B cell (primary cell): ENCODE measurements around the gene GALNT17. TPM values are rescaled to one million over a fixed set of nuclear protein-coding genes. Genes with fewer than 3 reads are reported as not detected.

Experiments
- ATAC-seq: fragments of 200-7000 bp; cut with Tn5 transposase; one replicate; pipeline ENCODE4 v1.10.0; 2021; ENCODE audit warnings: low read depth, mild to moderate bottlenecking, moderate number of reproducible peaks, moderate library complexity
- CTCF ChIA-PET: fragments of 350-600 bp; sonication (Branson Sonifier 250); formaldehyde crosslinking; loops from one replicate; lab custom pipeline; 2021; ENCODE audit warnings: antibody characterized with exemption, inconsistent platforms; lab: Charles Lee
- POLR2A ChIA-PET: fragments of 350-600 bp; sonication (Branson Sonifier 250); formaldehyde crosslinking; loops from one replicate; lab custom pipeline; 2021; ENCODE audit warnings: antibody characterized with exemption; lab: Charles Lee
- DNase-seq: peaks from one replicate; pipeline ENCODE4 v3.0.0; 2013
- H2AFZ ChIP-seq: 2 replicates; pipeline ENCODE4 v1.6.1; 2012; ENCODE audit warnings: mild to moderate bottlenecking, low read depth, low read length; ENCODE audit not compliant: insufficient read depth, poor library complexity, severe bottlenecking
- H3K27ac ChIP-seq, 2 donors: 1 replicate in 1 of 2; 2 replicates in 1 of 2; pipeline ENCODE4 v1.5.1; 2012 to 2013; ENCODE audit warnings: low read length in 2 of 2, mild to moderate bottlenecking in 2 of 2, moderate library complexity in 1 of 2
- H3K27me3 ChIP-seq, 4 experiments: fragments of 200-600 bp in 1 of 4; sonication (generic) in 1 of 4; replicated peaks in 1 of 4; 1 replicate in 2 of 4; 2 replicates in 2 of 4; pipeline versions ENCODE4 v1.6.1 to v1.7.0; 2013 to 2016; ENCODE audit warnings: low read length in 3 of 4, mild to moderate bottlenecking in 2 of 4, mixed read lengths in 1 of 4, moderate library complexity in 1 of 4; ENCODE audit not compliant: insufficient read depth in 4 of 4, control insufficient read depth in 3 of 4; ENCODE audit errors: control extremely low read depth in 1 of 4
- H3K36me3 ChIP-seq, 2 experiments: replicated peaks in 1 of 2; 1 replicate in 1 of 2; 2 replicates in 1 of 2; pipeline versions ENCODE4 v1.6.1 to v1.7.1; 2013; ENCODE audit warnings: low read length in 1 of 2; ENCODE audit not compliant: insufficient read depth in 2 of 2, control insufficient read depth in 1 of 2; ENCODE audit errors: control extremely low read depth in 1 of 2, extremely low read depth in 1 of 2
- H3K4me1 ChIP-seq, 2 donors: fragments of 200-600 bp in 1 of 2; sonication (generic) in 1 of 2; 1 replicate in 1 of 2; 2 replicates in 1 of 2; pipeline versions ENCODE4 v1.5.1 to v1.6.1; 2013 to 2017; ENCODE audit warnings: low read length in 2 of 2; ENCODE audit not compliant: control insufficient read depth in 2 of 2, insufficient read depth in 2 of 2
- H3K4me2 ChIP-seq: replicated peaks from 2 replicates; pipeline ENCODE3; 2012; ENCODE audit warnings: mild to moderate bottlenecking, low read depth, low read length; ENCODE audit not compliant: poor library complexity, severe bottlenecking
- H3K4me3 ChIP-seq, 5 experiments: fragments of 200-600 bp in 1 of 5; sonication (generic) in 1 of 5; 1 replicate in 3 of 5; 2 replicates in 2 of 5; pipeline versions ENCODE4 v1.5.1 to v1.7.0; 2011 to 2016; ENCODE audit warnings: low read length in 4 of 5, mild to moderate bottlenecking in 4 of 5, low read depth in 2 of 5, control low read depth in 1 of 5, moderate library complexity in 1 of 5; ENCODE audit not compliant: insufficient read depth in 1 of 5; ENCODE audit errors: control extremely low read depth in 1 of 5, extremely low read depth in 1 of 5
- H3K79me2 ChIP-seq: fragments of 200-600 bp; sonication (generic); one replicate; pipeline ENCODE4 v1.6.0; 2016; ENCODE audit warnings: low read length; ENCODE audit not compliant: control insufficient read depth, insufficient read depth
- H3K9ac ChIP-seq: fragments of 200-600 bp; sonication (generic); 2 replicates; pipeline ENCODE4 v1.6.1; 2017; ENCODE audit warnings: mild to moderate bottlenecking, low read length, moderate library complexity
- H3K9me3 ChIP-seq, 3 donors: one replicate each; pipeline versions ENCODE4 v1.6.1 to v1.7.1; 2013; ENCODE audit warnings: low read length in 2 of 3; ENCODE audit not compliant: control insufficient read depth in 2 of 3, insufficient read depth in 1 of 3; ENCODE audit errors: control extremely low read depth in 1 of 3
- H4K20me1 ChIP-seq: 2 replicates; pipeline ENCODE4 v1.6.0; 2012; ENCODE audit warnings: mild to moderate bottlenecking, low read length; ENCODE audit not compliant: insufficient read depth, control insufficient read depth, poor library complexity, severe bottlenecking
- H3K27ac Mint-ChIP-seq: one replicate; pipeline ENCODE4 v1.8.0; 2021; ENCODE audit warnings: mixed read lengths
- H3K27me3 Mint-ChIP-seq: one replicate; pipeline ENCODE4 v1.8.0; 2021; ENCODE audit warnings: mixed read lengths
- H3K4me1 Mint-ChIP-seq: one replicate; pipeline ENCODE4 v1.8.0; 2021; ENCODE audit warnings: mixed read lengths
- H3K4me3 Mint-ChIP-seq: one replicate; pipeline ENCODE4 v1.8.0; 2021; ENCODE audit warnings: mixed read lengths
- H3K9me3 Mint-ChIP-seq: one replicate; pipeline ENCODE4 v1.8.0; 2022; ENCODE audit warnings: mixed read lengths; ENCODE audit not compliant: insufficient read depth
- CTCF ChIP-seq: fragments of 200-600 bp; IDR thresholded peaks from one replicate; pipeline ENCODE4 v1.8.0; 2022; ENCODE audit warnings: antibody characterized with exemption, mild to moderate bottlenecking
- EZH2 ChIP-seq: IDR thresholded peaks from 2 replicates; pipeline ENCODE4 v1.6.1; 2012; ENCODE audit warnings: borderline replicate concordance, low read depth, mild to moderate bottlenecking, moderate library complexity, low read length; ENCODE audit not compliant: insufficient read depth, poor library complexity, severe bottlenecking
- WGBS: methylation state at CpG from one replicate; pipeline ENCODE4 v1.1.5; 2013; ENCODE audit warnings: missing lambda C conversion rate; ENCODE audit not compliant: insufficient coverage; 5-methylcytosine and 5-hydroxymethylcytosine counted together
- intact Hi-C: fragments of 100-400 bp; cut with micrococcal nuclease; formaldehyde crosslinking; loops from one replicate; pipeline ENCODE4 v1.10.0; 2022
- polyA plus RNA-seq: library from polyadenylated mRNA; depleted of rRNA; stranded (reverse); fragments of >200 nt; gene quantifications from 2 replicates; pipeline ENCODE4 v1.2.3, GENCODE V29; 2012
- total RNA-seq, 2 donors: library from RNA; stranded (reverse); fragments of 120-200 nt in 1 of 2; gene quantifications; 1 replicate in 1 of 2; 2 replicates in 1 of 2; pipeline versions ENCODE4 v1.2.3 to v1.2.4, GENCODE V29; 2013 to 2022

GALNT17 gene
- total and polyA plus RNA-seq, 2 donors (not counting 1 experiment from before 2014, with no cell fraction given): not detected

- no peaks in the 10 kb centered on the region for H3K27me3 Mint-ChIP-seq
- H3K79me2 ChIP-seq: no peaks in the 10 kb centered on the region
- no peaks in the 10 kb centered on the region for H3K27me3 ChIP-seq
- ChIA-PET CTCF (no interaction called here), POLR2A (no interaction called here)
- WGBS: 96% methylated on average over 7 of the region's 7 CpGs
- peaks cover 0 to 8% (median 0%) of the 10 kb centered on the region in 3 donors for H3K9me3 ChIP-seq
- H3K4me1 Mint-ChIP-seq: no peaks in the 10 kb centered on the region
- H3K4me3 Mint-ChIP-seq: no peak overlapping the region
- H3K9me3 Mint-ChIP-seq: peaks cover 2% of the 10 kb centered on the region
- no peak overlapping the region for H3K4me2 ChIP-seq
- no peaks in the 10 kb centered on the region for H3K36me3 ChIP-seq
- no peak overlapping the region for H3K9ac ChIP-seq
- H3K27ac Mint-ChIP-seq: no peak overlapping the region
- no peak overlapping the region for H2AFZ ChIP-seq
- DNase-seq (no peak), ATAC-seq (no peak)
- intact Hi-C loops: no loop called here
- TF ChIP-seq EZH2 (no peak), CTCF (no peak)
- H3K27ac ChIP-seq: no peak overlapping the region
- no peaks in the 10 kb centered on the region for H3K4me1 ChIP-seq
- H3K4me3 ChIP-seq: no peak overlapping the region
- H4K20me1 ChIP-seq: no peaks in the 10 kb centered on the region
These were observed 154.4 kb downstream of the GALNT17 start for GRCh38 chr7:71286336-71286735.

GRCh38 chr7:71286924-71287323 lies 155.0 kb downstream of the GALNT17 start:
- no peaks in the 10 kb centered on the region for H4K20me1 ChIP-seq
- H3K4me3 ChIP-seq: no peak overlapping the region
- no peaks in the 10 kb centered on the region for H3K4me1 Mint-ChIP-seq
- no peak overlapping the region for H3K27ac ChIP-seq
- H3K36me3 ChIP-seq: no peaks in the 10 kb centered on the region
- intact Hi-C loops: no loop called here
- ATAC-seq (no peak), DNase-seq (no peak)
- H3K9me3 Mint-ChIP-seq: peaks cover 2% of the 10 kb centered on the region
- CTCF ChIA-PET: no interaction called here
- TF ChIP-seq CTCF (no peak), EZH2 (no peak)
- 86% methylated on average over 6 of the region's 9 CpGs for WGBS
- no peaks in the 10 kb centered on the region for H3K27me3 ChIP-seq
- no peak overlapping the region for H3K27ac Mint-ChIP-seq
- H3K79me2 ChIP-seq: no peaks in the 10 kb centered on the region
- no peaks in the 10 kb centered on the region for H3K4me1 ChIP-seq
- no peaks in the 10 kb centered on the region for H3K27me3 Mint-ChIP-seq
- H3K4me3 Mint-ChIP-seq: no peak overlapping the region
- H2AFZ ChIP-seq: no peak overlapping the region
- POLR2A ChIA-PET: no interaction called here
- H3K4me2 ChIP-seq: no peak overlapping the region
- H3K9me3 ChIP-seq: peaks cover 0 to 8% (median 0%) of the 10 kb centered on the region in 3 donors
- no peak overlapping the region for H3K9ac ChIP-seq
